Subcutaneous abdominal adipose tissue (tissue), 5 donors: ENCODE results near the gene MAP7.

Experiments used
- H3K27ac ChIP-seq: one replicate; pipeline ENCODE4 v1.7.0; 2013; ENCODE audit warnings: low read depth, mild to moderate bottlenecking, inconsistent platforms, low read length, moderate library complexity
- H3K27me3 ChIP-seq, 5 donors: one replicate each; pipeline ENCODE4 v1.7.0; 2013; ENCODE audit warnings: low read length in 5 of 5, inconsistent platforms in 1 of 5; ENCODE audit not compliant: control insufficient read depth in 5 of 5, insufficient read depth in 4 of 5
- H3K36me3 ChIP-seq, 5 donors: one replicate each; pipeline ENCODE4 v1.7.0; 2013; ENCODE audit warnings: low read length in 5 of 5; ENCODE audit not compliant: control insufficient read depth in 5 of 5, insufficient read depth in 5 of 5
- H3K4me1 ChIP-seq, 5 donors: one replicate each; pipeline ENCODE4 v1.7.0; 2013; ENCODE audit warnings: low read length in 5 of 5, mild to moderate bottlenecking in 3 of 5, moderate library complexity in 1 of 5; ENCODE audit not compliant: control insufficient read depth in 5 of 5, insufficient read depth in 5 of 5
- H3K4me3 ChIP-seq, 5 donors: one replicate each; pipeline ENCODE4 v1.7.0; 2013; ENCODE audit warnings: low read length in 5 of 5, low read depth in 1 of 5
- H3K9ac ChIP-seq, 5 donors: one replicate each; pipeline ENCODE4 v1.7.0; 2013; ENCODE audit warnings: low read length in 5 of 5, mild to moderate bottlenecking in 4 of 5, moderate library complexity in 3 of 5
- H3K9me3 ChIP-seq, 5 donors: one replicate each; pipeline ENCODE4 v1.7.0; 2013; ENCODE audit warnings: low read length in 5 of 5; ENCODE audit not compliant: control insufficient read depth in 5 of 5
- donor health status: healthy.
- donor health status: healthy.
- donor health status: healthy.
- donor health status: healthy.
- donor health status: healthy.

MAP7 gene

DNA sequence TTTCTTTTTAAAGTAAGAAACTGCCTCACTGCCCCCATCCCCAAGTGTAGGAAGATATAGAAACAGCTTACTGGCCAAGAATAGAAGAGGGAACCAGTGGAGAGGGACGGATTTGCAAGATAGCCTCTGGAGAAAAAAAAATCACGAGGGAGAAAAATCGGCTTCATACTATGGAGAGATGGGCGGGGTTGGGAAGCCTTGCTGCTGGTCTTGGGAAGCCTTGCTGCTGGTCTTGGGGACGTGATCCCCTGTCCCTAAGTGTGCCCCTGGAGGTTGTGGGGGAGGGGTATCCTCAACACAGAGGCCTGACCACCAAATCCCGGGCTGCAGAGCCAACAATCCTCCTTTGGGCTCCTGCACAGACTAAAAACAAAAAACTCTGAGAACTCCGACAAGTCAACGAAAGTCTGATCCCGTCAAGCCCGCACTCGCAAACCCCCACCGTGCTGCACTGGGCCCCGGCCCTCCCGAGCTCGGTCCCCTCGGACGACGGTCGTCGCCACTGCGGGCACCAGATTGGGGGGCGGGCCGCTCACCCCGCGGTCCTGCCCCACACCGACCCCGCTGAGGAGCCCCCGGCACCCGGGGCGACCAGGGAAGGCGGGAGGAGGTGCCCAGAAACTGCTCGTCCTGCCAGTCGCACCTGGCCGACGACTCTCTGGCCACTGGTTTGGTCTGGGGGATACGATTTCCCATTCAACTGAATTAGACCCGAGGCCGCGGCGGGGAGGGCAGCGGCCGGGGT is 750 bp downstream of the MAP7 start:
- H3K36me3 ChIP-seq = no peaks in the 10 kb centered on the region
- H3K9me3 ChIP-seq = no peaks in the 10 kb centered on the region
- no peak overlapping the region for H3K27ac ChIP-seq
- H3K4me1 ChIP-seq = peaks cover 0 to 17% (median 14%) of the 10 kb centered on the region in 5 donors
- H3K4me3 ChIP-seq = peak overlapping the region; percentile 62 to 81 (median 76)
- peak overlapping the region in 4 of 5 donors; percentile 62 to 80 (median 66) for H3K9ac ChIP-seq
- no peaks in the 10 kb centered on the region for H3K27me3 ChIP-seq

DNA sequence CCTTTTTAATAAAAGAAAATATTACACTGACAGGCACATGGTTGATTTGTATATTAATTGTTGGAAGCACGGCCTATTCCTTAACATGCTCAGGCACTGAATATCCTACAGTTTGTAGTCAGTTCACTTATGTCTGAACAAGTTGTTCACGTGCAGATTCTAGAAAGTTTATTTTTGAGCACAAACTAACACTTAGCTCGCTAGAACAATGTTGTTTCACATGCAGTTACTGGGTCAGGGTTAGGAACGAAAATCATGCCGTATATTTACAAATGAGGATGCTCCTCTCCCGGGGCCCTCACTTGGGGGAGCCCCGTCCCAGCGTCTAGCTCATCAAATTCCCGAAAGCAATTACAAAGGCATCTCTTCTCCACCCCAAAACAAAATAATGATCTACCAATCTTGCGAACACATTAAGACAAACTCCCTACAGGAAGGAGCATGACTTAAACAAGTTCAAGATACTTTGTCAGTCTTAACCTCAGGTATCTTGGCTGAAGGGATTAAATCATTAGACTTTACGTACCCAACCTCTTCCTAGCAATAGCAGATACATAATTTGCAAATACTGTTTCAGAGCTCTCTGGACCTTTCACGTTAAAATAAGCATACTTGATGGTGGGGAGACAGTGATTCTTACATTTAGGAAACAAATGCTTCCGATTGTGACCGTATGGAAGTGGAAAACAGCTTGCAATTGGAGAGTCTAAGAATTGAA is 1.5 kb downstream of the MAP7 start:
- no peaks in the 10 kb centered on the region for H3K36me3 ChIP-seq
- H3K4me3 ChIP-seq = peak overlapping the region in 2 of 5 donors; percentile 62 to 76
- no peaks in the 10 kb centered on the region for H3K9me3 ChIP-seq
- no peaks in the 10 kb centered on the region for H3K27me3 ChIP-seq
- no peak overlapping the region for H3K27ac ChIP-seq
- H3K4me1 ChIP-seq = peaks cover 0 to 17% (median 14%) of the 10 kb centered on the region in 5 donors
- H3K9ac ChIP-seq = no peak overlapping the region

GRCh38 chr6:136547871-136548270 is 2.4 kb downstream of the MAP7 start:
- Histone ChIP-seq H3K36me3 (no peaks in the 10 kb centered on the region), H3K27me3 (no peaks in the 10 kb centered on the region), H3K9me3 (no peaks in the 10 kb centered on the region), H3K4me3 (no peak overlapping the region), H3K9ac (no peak overlapping the region), H3K27ac (no peak overlapping the region), H3K4me1 (peaks cover 0 to 17% (median 14%) of the 10 kb centered on the region in 5 donors)

DNA sequence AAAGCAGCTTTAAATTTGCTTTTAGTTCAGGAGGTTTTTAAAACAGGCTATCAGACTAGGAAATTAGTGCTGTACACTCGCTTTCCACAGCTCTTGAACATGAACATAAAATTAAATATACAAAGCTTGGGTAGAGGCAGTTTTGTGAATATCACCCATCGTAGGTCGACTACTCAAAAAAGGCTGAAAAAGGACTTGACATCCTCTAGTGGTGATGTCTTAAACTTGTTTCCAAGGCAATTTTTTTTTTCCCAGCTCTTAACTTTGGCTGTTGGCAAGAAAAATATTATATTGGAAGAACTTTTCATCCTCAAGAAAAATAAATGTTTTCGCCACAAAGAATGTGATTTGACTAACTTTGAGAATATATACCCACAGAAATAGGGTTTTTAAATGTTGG is 2.9 kb downstream of the MAP7 start:
- Histone ChIP-seq H3K27ac (no peak overlapping the region), H3K9me3 (no peaks in the 10 kb centered on the region), H3K36me3 (no peaks in the 10 kb centered on the region), H3K4me3 (no peak overlapping the region), H3K27me3 (no peaks in the 10 kb centered on the region), H3K4me1 (peaks cover 0 to 17% (median 14%) of the 10 kb centered on the region in 5 donors), H3K9ac (no peak overlapping the region)

GRCh38 chr6:136546331-136546730 is 3.9 kb downstream of the MAP7 start:
- Histone ChIP-seq H3K27me3 (no peaks in the 10 kb centered on the region), H3K4me1 (peaks cover 0 to 17% (median 14%) of the 10 kb centered on the region in 5 donors), H3K9me3 (no peaks in the 10 kb centered on the region), H3K9ac (no peak overlapping the region), H3K4me3 (no peak overlapping the region), H3K27ac (no peak overlapping the region), H3K36me3 (no peaks in the 10 kb centered on the region)

- Histone ChIP-seq H3K36me3 (no peaks in the 10 kb centered on the region), H3K4me1 (peaks cover 0 to 7% (median 3%) of the 10 kb centered on the region in 5 donors), H3K9ac (no peak overlapping the region), H3K9me3 (no peaks in the 10 kb centered on the region), H3K27me3 (no peaks in the 10 kb centered on the region), H3K4me3 (no peak overlapping the region), H3K27ac (no peak overlapping the region)
Measured at GRCh38 chr6:136544326-136544725, 5.9 kb downstream of the MAP7 start.

- Histone ChIP-seq H3K27me3 (no peaks in the 10 kb centered on the region), H3K4me3 (no peak overlapping the region), H3K9ac (no peak overlapping the region), H3K36me3 (no peaks in the 10 kb centered on the region), H3K9me3 (no peaks in the 10 kb centered on the region), H3K27ac (no peak overlapping the region), H3K4me1 (peaks cover 0 to 2% (median 0%) of the 10 kb centered on the region in 5 donors)
Measured at GRCh38 chr6:136541395-136541794, 8.8 kb downstream of the MAP7 start.

GRCh38 chr6:136539967-136540652 is 10.1 kb downstream of the MAP7 start:
- H3K9me3 ChIP-seq = no peaks in the 10 kb centered on the region
- H3K36me3 ChIP-seq = no peaks in the 10 kb centered on the region
- H3K4me3 ChIP-seq = no peak overlapping the region
- no peaks in the 10 kb centered on the region for H3K27me3 ChIP-seq
- no peak overlapping the region for H3K9ac ChIP-seq
- peaks cover 0 to 2% (median 0%) of the 10 kb centered on the region in 5 donors for H3K4me1 ChIP-seq
- no peak overlapping the region for H3K27ac ChIP-seq

DNA sequence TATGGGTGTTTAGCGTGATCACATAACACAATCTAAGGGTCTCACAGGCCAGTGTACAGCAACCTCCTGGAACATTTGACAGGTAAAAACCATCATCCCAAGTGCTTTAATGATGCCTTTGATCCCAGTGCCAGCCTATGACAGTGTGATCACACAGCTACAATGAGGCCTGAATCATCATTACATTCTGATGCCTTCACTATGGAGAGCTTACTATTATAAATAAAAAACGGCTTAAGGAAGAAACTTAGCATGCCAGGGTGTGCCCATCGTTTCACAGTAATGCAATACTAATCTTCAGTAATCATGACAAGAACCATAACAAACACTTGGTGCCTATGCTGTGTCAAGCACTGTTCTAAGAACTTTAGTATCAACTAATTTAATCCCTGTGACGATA is 11.4 kb downstream of the MAP7 start:
- no peak overlapping the region for H3K9ac ChIP-seq
- H3K9me3 ChIP-seq = no peaks in the 10 kb centered on the region
- H3K27ac ChIP-seq = no peak overlapping the region
- H3K4me3 ChIP-seq = no peak overlapping the region
- H3K4me1 ChIP-seq = peaks cover 0 to 2% (median 0%) of the 10 kb centered on the region in 5 donors
- H3K27me3 ChIP-seq = no peaks in the 10 kb centered on the region
- no peaks in the 10 kb centered on the region for H3K36me3 ChIP-seq
